ENCODE measurements around the gene TMX3. TPM values are rescaled to one million over a fixed set of nuclear protein-coding genes. Genes with fewer than 3 reads are reported as not detected.

The TMX3 gene
- total and polyA plus RNA-seq, 7 donors, result 3.0 to 59.5 (median 40.9) TPM

GRCh38 chr18:68694316-68694715, 20.6 kb downstream of the TMX3 start:
- TF ChIP-seq POLR2AphosphoS5 (IDR thresholded peaks at IDR 0.05) (no peak), CTCF (IDR thresholded peaks at IDR 0.05) (no peak), POLR2A (IDR thresholded peaks at IDR 0.05) (no peak), EP300 (IDR thresholded peaks at IDR 0.05) (no peak)
- H3K36me3 ChIP-seq, result peaks cover 10 to 71% (median 15%) of the 10 kb centered on the region in 4 donors
- WGBS, 2 donors, result 93% methylated on average over 11 of the region's 11 CpGs

DNA sequence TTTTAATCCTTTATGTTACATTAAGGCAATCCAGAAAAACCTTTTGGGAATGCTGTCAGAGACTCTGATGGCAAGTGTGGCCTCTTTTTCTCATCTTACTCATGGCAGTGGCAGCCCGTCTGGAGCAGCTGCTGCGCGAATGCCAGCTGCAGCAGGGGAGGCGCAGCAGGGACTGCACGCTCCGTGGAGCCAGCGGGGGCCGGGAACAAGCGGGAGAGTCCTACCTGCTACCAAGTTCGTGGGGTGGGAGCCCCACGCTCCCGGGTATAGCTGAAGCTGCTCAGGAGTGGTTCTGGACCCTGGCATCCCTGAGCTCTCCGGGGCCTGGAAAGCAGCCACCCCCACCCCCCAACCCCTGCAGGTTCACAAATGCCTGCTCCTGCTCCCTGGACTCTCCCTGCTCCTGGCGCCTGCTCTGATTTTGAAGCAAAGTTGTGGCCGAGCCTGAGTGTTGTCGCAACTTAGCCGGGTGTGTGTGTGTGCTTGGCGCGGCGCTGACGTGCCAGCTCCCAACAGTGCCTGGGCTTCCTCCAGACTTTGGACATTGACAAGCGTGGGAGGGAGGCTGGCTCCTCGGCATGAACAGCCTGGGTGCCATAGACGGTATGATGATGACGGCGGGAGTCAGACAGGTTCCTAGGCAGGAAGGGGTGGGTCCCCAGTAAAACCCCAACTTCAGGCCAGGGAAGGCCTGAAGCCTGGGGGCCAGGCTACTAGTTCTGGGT, 21.7 kb downstream of the TMX3 start:
- 97 to 98% methylated on average over 26 of the region's 26 CpGs for WGBS, 2 donors
- peaks cover 10 to 71% (median 15%) of the 10 kb centered on the region in 4 donors for H3K36me3 ChIP-seq
- no peaks in the 10 kb centered on the region for H3K9me3 ChIP-seq
- H3K4me3 ChIP-seq, result no peak overlapping the region
- no peaks in the 10 kb centered on the region for H3K4me1 ChIP-seq
- TF ChIP-seq EP300 (IDR thresholded peaks at IDR 0.05) (no peak), POLR2A (IDR thresholded peaks at IDR 0.05) (no peak), POLR2AphosphoS5 (IDR thresholded peaks at IDR 0.05) (no peak), CTCF (IDR thresholded peaks at IDR 0.05) (no peak)
- no peak for DNase-seq
- no peak overlapping the region for H3K27ac ChIP-seq
- H3K27me3 ChIP-seq, result no peaks in the 10 kb centered on the region
- intact Hi-C loops (cut with DNase I), result no loop called here

More at GRCh38 chr18:68694316-68694715, 20.6 kb downstream of the TMX3 start:
- intact Hi-C loops (cut with DNase I), result no loop called here
- Histone ChIP-seq H3K4me3 (no peak overlapping the region), H3K27ac (no peak overlapping the region), H3K4me1 (no peaks in the 10 kb centered on the region), H3K27me3 (no peaks in the 10 kb centered on the region), H3K9me3 (no peaks in the 10 kb centered on the region)
- no peak for DNase-seq

GRCh38 chr18:68679528-68679927, 35.4 kb downstream of the TMX3 start:
- H3K9me3 ChIP-seq, result no peaks in the 10 kb centered on the region
- intact Hi-C loops (cut with DNase I), result no loop called here
- peak overlapping the region in 2 of 4 donors; percentile 19 to 35 for H3K27ac ChIP-seq
- WGBS, 2 donors, result 93 to 95% methylated on average over 1 of the region's 1 CpG
- H3K4me1 ChIP-seq, result peaks cover 0 to 19% (median 8%) of the 10 kb centered on the region in 4 donors
- no peak for DNase-seq
- H3K36me3 ChIP-seq, result peaks cover 0 to 86% (median 8%) of the 10 kb centered on the region in 4 donors
- no peak overlapping the region for H3K4me3 ChIP-seq
- H3K27me3 ChIP-seq, result no peaks in the 10 kb centered on the region
- TF ChIP-seq POLR2AphosphoS5 (IDR thresholded peaks at IDR 0.05), result peak in 3 of 4 donors; percentile 36 to 61 (median 52)
- TF ChIP-seq EP300 (IDR thresholded peaks at IDR 0.05), result no peak

DNA sequence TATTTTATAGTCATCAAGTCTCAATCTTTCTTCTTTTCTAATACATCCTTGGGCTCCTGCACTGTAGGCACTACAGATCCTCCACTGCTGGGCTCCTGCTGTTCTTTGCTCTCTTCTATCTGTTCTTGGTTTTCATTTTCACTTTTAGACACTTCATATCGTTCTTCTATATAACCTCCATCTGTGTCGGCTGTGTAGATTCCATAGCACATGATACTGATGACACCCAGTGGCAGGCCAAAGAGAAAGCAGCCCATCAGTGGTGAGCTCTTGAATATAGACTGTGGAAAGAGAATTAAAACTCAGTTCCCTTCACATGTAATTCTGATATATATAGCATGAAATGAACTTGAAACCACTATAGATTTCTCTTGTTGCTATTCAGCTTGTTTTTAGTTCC, 38.0 kb downstream of the TMX3 start:
- Histone ChIP-seq H3K36me3 (peaks cover 0 to 64% (median 5%) of the 10 kb centered on the region in 4 donors), H3K27ac (no peak overlapping the region), H3K4me1 (peaks cover 0 to 19% (median 8%) of the 10 kb centered on the region in 4 donors), H3K27me3 (no peaks in the 10 kb centered on the region), H3K4me3 (no peak overlapping the region), H3K9me3 (no peaks in the 10 kb centered on the region)
- intact Hi-C loops (cut with DNase I), result no loop called here
- 53 to 67% methylated on average over 2 of the region's 2 CpGs for WGBS, 2 donors
- no peak for DNase-seq
- TF ChIP-seq CTCF (IDR thresholded peaks at IDR 0.05) (no peak), EP300 (IDR thresholded peaks at IDR 0.05) (no peak), POLR2A (IDR thresholded peaks at IDR 0.05) (no peak), POLR2AphosphoS5 (IDR thresholded peaks at IDR 0.05) (no peak)

DNA sequence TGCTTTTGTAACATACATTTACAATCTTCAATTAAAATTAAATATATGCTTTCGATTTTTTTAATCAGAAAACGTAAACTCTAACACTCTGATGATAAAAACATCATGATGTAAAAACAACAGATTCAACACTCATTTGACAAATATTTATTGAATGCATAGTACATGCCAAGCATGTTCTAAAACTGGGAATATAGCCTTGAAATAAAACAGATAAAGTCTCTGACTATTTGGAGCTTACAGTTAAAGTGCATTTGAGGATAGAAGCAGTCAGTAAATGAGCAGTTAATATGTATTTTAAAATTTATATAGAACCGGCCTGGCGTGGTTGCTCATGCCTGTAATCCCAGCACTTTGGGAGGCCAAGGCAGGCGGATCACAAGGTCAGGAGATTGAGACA, 47.8 kb downstream of the TMX3 start:
- Histone ChIP-seq H3K27ac (peak overlapping the region in 3 of 4 donors; percentile 25 to 59 (median 32)), H3K36me3 (no peaks in the 10 kb centered on the region), H3K4me3 (no peak overlapping the region), H3K27me3 (no peaks in the 10 kb centered on the region), H3K4me1 (peaks cover 0 to 19% (median 13%) of the 10 kb centered on the region in 4 donors), H3K9me3 (no peaks in the 10 kb centered on the region)
- TF ChIP-seq CTCF (IDR thresholded peaks at IDR 0.05) (no peak), POLR2AphosphoS5 (IDR thresholded peaks at IDR 0.05) (peak in 2 of 4 donors; percentile 26 to 41), EP300 (IDR thresholded peaks at IDR 0.05) (no peak)
- intact Hi-C loops (cut with DNase I), result no loop called here
- DNase-seq, result no peak
- WGBS, 2 donors, result 69 to 80% methylated on average over 5 of the region's 5 CpGs
